Ecto neural progenitor cell (in vitro differentiated cells): ENCODE measurements around the gene DGCR6L.
"Not testable (repeated sequence)": the region's sequence is repeated elsewhere in the genome, so short reads cannot be mapped to it uniquely, and the experiment has no call there.

Experiments used
- DNase-seq: peaks from one replicate; pipeline ENCODE4 v3.0.0-alpha.2; 2018; ENCODE audit warnings: low spot score

Gene DGCR6L

DNA sequence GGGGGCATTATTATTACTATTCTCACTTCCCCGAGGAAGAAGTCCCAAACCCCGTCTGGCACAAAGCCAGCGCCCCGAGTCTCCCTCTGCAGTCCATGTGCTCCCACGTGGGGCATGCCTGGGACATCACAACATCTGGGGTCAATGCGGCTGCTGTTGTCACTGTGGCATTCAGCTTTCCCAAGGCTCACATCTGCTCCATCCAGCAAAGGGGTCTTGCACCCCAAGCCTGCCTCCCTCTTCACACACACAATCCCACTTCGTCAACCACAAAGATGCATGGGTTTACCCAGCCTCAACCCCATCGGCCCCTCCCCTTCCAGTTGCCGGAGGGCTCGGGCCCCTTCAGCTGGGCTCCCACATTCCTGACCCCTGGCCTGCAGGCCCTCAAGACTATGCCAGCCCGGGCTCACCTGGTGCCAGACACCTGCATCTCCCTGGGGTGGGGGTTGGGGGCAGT, 28.2 kb downstream of the DGCR6L start:
- DNase-seq, result no peak

DNA sequence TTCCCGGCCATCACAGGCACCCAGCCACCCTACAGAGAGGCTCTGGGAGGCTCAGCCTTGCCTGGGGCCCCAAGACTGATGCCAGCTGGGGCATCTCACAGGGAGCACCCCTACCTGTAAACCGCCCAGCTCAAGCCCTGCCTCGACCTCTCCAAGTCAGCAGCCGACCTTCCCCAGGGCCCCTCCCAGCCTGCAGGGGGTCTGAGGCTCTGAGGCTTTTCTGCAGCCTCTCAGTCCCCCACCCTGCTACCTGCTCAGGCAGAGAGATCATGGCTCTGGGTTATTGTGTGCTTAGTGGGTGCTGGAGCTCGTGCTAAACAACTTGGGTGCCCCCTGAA, 28.6 kb downstream of the DGCR6L start:
- no peak for DNase-seq

DNA sequence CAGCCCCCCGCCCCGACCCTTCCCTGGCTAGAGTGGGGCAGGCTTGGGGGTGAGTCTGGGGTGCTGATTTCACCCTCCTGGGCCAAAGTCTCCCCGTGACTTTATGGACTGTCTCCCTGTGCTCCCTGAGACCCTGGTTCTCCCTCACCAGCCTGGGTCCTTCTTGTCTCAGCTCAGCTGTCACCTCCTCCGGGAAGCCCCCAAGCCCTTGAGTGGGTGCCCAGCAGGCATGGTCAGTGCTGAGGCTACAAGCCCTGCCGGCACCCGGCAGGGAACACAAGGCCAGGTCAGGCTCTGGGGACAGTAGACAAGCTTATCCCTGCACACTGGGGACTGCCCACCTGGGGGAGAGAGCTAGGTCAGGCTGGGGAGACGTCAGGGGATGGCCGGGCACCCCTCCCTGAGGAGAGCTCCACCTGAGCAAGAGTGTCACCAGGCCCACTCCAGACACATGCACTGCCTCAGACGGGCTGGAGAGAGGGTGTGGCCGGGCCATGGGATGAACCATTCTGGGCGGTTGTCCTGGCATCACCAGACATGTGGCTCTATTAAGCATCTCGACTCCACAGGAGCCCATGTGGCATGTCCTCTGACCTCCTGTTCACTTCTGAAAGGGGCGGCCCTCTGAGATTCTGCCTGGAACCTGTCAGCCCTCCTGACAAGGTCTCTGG, 29.1 kb downstream of the DGCR6L start:
- no peak for DNase-seq

DNA sequence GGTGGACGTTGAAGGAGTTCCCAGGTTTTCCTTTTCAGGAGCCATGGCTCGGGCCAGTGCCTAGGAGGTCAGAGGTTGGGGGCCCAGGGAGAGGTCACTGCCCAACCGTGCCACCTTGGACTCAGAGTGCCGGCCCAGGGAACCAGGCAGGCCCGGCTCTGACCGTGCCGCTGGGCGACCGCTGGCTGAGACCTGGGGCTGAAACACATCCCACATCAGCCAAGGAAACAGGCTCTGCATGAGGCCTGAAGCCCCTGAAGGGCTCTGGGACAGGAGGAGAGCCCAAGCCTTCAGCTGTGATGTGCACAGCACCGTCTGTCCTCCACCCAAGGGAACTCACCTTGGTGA, 29.8 kb downstream of the DGCR6L start:
- no peak for DNase-seq

DNA sequence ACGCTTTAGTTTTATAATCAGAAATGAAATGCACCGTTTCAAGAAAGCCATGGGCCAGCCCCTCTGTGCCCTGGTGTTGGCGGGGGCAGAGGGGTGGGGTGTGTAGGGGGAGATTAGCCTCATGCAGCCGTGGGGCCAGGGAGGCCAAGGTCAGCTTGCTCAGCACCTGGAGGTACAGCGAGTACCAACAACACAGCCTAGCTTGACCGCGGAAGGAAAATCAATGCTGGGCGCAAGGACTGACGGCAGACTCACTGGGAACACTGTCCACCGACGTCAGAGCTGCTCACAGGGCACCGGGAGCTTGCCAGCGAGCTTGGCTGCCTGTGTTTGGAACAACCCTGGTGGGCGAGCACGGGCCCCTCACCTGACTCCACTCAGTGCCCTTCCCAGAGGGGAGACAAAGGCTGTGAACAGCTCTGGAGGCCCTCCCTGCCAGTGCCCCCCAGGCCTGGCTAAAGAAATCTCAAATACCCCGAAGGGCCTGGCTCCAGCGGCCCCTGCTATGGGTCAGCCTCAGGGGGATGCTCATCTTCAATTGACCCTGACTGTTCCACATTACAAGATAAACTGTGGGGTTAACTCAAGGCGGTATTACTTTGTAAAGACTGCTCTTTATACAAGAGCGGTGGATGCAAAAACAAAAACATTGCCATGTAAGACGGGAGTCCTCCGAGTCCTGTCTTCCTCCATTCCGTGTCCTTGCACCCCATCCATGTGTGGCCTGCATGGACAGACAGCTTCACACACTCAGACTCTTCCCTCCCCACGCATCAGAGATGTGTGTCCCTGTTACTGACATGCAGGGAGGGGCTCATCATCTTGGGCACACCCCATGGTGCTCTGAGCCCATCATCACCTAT, 30.4 kb downstream of the DGCR6L start:
- DNase-seq, result not testable (repeated sequence)

DNA sequence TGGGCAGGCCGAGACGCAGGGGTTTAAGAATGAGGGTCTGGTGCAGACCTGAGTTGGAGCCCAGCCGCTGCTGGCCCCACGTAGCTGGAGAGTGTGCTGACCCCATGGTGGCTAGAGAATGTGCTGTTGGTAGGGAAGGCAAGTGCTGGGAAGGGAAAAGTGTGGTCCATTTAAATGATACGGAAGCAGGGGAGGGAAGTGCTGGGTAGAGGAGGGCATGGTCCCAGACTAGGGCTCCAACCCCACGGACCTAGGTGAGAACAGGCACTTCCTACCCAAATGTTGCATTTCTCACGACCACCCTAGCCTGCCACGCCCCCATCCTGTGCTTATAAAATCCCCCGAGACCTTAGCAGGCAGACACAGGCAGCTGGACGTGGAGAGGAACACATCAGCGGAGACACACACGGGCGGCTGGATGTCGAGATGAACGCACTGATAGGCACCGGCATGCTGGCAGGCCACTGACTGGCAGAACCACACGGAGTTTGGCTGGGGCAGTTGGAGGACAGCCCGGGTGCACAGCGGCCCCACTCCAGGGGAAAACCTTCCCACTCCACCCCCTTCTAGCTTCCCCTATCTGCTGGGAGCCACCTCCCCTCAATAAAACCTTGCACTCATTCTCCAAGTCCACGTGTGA, 33.0 kb downstream of the DGCR6L start:
- DNase-seq, result not testable (repeated sequence)

DNA sequence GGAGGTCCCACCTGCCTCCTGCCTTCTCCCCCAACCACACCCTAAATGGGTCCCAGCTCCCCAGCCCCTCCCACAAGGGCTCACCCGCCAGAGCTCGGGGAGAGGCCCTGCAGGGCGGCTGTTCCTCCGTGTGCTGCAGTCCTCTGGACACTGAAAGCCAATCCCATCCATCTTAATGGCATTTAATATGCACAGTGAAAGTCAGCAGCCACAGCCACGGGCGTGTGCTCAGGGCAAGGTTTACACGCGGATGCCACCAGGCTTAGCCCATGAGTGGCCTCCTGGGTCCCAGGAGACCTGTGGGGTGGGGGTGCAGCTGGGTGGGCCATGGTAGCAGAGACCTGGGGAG, 33.6 kb downstream of the DGCR6L start:
- DNase-seq, result not testable (repeated sequence)

DNA sequence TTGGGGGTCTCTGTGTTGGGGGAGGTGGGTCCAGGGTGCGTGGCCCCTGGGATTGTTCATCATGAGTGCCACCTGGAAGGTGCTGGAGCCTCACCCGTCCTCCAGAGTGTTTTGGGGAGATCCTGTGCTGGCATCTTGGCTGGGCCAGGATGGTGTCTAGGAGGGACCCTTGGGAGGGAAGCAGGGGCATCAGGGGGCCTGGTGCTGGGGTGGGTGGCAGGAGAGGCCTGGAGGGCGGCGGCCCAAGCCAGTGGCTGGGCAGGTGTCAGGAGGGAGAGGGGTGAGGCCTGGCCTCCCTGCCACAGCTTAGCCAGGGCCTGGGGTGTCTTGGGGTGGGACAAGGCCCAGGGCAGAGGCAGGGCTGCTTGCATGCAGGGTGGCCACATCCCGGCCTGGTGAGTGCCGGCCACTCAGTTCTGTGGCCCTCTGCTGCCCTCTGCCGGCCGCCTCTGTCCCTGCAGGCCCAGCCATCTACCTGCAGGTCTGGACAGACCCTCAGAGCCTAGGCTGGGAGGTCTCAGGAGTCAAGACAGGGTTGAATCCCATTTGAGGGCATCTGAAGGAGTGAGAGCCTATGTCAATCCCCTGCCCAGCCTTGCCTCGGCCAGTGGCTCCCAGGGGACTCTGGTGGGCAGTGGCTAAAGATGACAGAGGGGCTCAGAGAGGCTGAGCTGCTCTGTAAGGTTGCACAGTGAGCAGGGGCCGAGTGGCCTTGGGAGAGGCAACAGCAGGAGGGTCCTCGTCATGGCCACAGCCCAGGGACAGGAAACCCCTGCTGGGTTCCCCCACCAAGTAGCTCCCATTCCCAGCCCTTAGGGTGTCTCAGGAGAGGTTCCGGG, 34.2 kb downstream of the DGCR6L start:
- peak; percentile 92 for DNase-seq

DNA sequence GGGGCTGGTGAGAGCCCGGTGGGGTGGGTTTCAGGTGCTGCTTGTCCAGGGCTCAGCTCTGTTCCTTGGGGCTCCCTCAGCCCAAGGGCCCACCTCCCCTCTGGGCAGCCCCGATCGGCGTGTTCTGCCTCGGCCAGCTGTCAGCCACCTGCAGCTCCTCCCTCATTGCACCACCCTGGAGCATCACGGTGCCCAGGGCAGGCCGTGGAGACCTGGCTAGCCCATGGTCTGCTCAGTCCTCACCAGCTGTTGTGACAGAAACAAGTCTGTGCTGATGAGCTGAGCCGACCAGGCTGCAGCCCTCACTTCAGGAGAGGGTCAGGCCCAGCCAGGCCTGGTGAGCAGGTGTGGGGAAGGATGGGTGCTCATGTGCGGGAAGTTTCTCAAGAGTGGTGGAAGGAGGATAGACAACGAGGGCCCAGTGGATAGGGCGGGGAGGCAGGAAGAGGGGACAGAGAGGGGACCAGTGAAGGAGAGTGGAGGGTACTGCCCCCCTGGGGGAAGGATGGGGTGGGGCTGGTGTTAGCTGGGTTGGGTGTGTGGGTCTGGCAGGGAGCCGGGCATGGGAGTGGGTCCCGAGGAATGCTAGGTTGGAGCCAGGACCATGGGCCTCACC, 35.3 kb downstream of the DGCR6L start:
- no peak for DNase-seq

DNA sequence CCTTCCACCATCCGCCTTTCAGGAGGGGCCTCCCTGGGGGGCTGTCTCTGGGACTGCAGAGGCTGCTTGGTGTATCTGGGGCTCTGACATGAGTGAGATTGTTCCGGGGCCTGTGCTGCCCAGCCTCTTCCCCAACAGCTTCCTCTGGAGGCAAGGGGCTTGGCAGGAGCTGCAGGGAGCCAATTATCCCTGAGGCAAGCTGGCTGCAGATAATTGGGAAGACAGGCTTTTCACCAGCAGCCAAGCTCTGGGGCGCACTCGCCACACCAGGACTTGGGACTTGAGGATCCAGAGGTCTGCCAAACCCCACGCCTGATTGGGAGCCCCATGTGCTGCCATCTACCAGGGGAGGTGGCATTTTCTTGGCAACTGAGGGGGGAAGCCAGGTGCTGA, 36.2 kb downstream of the DGCR6L start:
- DNase-seq, result no peak

DNA sequence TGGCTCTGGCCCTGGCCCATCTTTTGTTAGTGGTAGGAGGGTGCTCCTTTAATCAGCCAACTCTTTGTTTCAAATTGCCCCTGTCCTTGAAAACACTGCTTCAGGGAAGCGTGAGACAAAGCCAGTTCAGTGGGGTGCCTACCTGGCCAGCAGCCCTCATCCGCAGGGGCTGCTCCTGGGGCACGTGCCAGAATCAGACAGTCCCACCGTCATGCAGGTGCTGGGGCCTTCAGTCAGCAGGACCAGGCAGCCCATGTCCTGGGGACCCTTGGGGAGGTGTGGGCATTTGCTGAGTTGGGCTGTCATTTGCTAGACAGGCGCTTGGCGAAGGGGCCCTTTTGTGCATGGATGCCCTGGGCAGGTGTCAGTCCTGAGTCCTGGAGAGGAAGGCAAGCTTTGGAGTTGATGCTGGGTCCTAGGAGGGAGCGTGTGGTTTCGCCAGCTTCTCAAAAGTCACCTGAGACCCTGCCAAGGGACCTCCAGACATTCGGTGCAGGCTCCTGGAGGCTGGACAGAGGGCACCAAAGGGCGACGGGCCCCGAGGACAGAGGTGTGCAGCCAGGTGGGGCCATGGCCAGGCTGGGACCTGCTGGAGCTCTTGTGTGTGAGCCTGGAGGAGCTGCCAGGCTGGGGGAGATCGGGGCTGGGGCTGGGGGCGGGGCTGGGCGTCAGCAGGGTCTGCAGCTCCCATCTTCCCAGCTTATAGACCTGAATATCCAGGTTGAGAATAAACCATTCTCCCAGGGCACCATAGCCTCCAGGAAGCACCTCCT, 36.8 kb downstream of the DGCR6L start:
- no peak for DNase-seq

DNA sequence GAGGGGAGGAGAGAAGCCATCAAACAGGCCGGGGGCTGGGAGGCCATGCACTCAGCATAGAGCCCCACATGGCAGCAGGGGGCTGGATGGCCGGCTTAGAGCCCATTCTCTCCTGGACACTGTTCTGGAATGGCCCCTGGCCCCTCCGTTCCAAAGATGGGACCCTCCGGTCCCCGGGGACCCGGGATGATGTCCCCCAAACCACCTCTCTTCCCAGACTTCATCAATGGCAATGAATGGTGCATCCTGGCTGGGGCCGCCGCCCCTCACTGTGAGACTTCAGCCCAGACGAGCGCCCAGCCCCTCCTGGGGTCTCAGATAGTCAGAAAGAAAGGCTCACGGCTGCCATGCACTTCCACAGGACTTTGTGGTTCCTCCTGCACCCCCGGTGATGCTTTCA, 38.0 kb downstream of the DGCR6L start:
- DNase-seq, result no peak

DNA sequence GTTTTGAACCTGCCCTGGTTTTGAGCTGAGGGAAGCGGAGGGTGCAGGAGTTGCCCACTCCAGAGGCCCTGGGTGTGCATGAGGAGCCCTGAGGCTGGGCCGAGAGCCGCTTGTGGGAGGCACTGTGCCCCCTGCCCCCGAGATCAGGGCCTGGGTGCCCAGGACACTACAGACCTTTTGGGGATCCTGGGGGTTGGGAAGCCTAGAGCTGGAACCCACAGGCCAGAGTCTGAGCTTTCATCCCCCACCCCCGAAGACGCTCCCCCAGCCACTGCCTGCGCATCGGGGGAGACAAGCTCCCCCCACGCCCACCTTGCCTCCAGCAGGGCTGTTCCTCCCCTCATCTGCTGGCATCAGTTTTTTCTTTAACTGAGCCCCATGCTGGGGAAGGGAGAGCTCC, 38.4 kb downstream of the DGCR6L start:
- DNase-seq, result not testable (repeated sequence)

DNA sequence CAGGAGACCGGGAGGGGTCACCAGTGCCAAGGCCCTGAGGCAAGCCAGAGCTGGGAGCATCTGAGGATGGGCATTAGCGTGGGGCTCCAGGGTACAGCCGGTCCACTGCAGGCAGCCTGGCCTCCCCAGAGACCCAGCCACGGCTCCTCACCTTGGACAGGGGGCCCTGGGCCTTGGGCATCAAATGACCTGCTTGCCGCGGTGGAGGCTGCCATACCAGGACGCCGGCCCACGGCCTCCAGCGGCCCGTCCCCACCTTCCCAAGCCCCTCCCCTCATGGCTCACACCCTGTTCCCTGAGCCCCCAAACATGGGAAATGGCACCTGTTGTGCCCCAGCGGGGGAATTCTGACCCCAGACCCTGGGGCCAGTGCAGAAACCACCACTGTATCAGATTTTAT, 39.0 kb downstream of the DGCR6L start:
- no peak for DNase-seq

DNA sequence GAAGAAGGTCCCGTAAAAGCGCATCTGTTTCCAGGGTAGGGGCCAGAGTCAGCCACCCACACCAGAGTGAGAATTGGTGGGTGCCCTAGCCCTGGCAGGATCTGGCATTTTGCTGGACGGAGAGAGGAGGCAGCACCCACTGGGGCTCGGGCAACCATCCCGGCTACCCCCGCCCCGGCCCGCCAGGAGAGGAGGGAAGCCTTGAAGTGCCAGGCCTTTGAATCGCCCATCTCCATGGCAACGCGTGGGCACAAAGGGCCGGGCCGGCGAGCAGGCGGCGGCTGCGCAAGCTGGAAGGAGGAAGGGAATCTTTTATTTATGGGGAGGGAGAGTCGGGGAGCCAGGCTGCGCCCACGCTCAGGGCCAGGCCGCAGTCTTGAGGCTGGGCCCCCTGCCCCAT, 39.7 kb downstream of the DGCR6L start:
- DNase-seq, result not testable (repeated sequence)

DNA sequence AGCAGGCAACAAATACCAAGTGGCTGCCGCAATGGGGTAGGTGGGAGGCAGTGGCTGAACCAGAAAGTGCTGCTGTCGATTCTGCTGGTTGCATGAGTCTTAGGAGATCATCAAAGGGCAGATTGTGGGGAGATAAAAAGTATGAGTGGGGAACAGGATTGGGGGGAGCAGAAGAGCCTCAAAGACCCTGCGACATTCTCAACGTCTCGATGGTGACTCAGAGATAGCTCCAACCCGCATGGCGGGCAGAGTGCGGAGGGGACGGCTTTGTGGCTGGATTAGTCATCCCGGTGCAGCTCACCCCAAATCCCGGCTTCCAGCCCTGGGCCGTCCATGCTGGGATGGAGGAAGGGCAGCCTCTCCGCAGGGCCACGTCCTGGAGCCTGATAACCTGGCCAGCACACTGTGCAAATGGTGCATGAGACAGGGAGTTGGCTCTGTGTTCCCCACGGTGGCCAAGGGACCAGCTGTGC, 40.2 kb downstream of the DGCR6L start:
- DNase-seq, result no peak

DNA sequence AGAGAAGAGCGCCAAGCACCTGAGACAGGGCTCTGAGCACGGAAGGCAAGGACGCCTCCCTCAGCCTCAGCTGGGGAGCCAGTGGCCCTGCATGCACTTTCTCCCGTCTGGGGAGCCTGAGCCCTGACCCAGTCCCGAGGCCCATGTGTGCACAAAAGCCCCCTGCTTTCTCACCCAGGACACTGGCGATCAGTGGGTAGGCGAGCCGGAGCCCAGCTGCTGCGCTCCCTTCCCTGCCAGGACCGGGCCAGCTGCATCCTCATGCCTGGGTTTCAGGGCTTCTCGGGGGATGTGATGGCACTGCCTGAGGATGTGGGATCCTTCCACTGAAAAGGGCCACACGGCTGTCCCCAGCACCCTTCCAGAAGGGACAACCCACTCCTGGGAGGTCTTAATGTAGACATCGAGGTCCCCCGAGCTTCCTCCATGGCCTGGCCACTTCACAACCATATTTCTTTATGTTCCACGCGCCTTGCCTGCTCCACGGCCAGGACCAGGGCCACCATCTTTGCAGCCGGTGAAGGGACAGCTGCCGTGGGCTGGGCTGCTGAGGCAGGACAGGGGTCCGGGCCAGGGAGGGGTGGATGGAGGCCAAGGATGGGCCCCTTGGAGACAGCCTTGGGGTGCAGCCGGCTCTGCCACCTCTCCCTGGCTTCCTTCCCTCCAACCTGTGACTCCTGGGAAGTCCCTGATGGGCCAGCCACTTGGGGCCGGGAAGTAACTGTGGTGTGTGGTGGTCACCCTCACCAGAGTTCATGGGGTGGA, 41.0 kb downstream of the DGCR6L start:
- DNase-seq, result not testable (repeated sequence)

DNA sequence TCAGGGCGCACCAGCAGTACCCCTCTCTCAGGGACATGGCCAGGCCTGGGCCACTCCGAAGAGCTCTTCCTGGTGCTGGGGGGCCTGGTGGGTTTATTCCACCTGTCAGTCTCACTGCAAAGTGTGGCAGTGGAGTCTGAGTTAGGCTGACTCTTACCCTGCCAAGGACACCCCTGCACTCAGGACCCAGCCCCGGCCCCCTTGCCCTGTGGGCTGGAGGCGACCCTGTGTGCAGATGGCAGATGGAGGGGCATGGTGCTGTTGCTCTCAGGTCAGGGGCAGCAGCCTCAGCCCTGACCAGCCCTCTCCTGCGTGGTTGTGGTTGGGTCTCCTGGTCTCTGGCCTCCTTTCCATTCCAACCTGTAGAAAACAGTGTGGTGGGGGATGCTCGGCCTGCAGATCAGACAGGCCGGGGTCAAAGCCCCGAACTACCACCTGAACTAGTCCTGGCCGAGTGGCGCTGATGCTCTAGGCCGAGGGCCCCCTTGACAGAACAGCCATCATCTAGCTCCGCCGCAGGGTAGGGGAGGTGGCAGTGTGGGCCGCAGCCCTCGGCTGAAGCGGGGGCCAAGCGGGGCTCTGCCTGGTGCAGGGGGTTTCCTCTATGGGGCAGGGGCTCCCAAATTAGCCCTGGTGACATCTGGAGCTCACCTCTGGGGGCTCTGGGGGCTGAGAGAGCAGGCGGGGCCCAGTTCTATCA, 41.8 kb downstream of the DGCR6L start:
- DNase-seq, result not testable (repeated sequence)

DNA sequence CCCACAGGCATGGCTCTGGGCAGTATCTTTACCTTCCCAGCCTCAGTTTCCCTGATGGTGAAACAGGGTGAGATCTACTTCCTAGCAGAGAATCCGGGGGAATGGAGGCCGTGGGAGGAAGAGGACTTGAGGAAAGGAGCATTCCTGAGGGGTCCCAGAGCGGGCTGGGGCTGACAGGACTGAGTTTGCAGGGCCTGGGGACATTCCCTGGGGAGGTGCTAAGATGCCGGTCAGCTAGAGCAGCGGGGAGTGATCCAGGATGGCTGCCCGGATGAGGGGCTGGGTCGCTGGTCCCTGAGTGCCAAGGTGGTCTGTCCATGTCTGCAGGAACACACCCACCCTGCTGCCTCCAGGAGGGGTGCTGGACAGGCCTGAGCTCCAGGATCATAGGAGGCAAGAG, 43.4 kb downstream of the DGCR6L start:
- DNase-seq, result no peak

DNA sequence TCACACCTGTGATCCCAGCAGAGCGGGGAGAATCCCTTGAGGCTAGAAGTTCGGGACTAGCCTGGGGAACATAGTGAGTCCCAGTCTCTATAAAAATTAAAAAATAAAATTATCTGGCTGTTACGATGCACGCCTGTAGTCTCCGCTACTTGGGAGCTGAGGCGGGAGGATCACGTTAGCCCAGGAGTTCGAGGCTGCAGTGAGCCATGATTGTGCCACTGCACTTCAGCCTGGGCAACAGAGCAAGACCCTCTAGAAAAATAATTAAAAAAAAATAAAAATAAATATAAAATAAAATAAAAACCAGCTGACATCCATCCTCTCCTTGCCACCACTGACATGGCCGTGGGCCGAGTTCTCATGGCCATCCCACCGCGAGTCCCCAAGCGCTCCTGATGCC, 44.0 kb downstream of the DGCR6L start:
- no peak for DNase-seq
